GM12874 (cell line): ENCODE data around the gene MKLN1.

ENCODE experiments used
- CTCF ChIP-seq: IDR thresholded peaks from 2 replicates; pipeline ENCODE4 v1.5.1; 2011; ENCODE audit warnings: low read depth, mild to moderate bottlenecking, control low read depth, low read length, moderate library complexity; ENCODE audit not compliant: insufficient read depth

Gene MKLN1

GRCh38 chr7:131292141-131292905 is 35.4 kb upstream of the MKLN1 start:
- no peak for TF ChIP-seq CTCF

- no peak for TF ChIP-seq CTCF
Observed at GRCh38 chr7:131293018-131293417, 34.7 kb upstream of the MKLN1 start.

- TF ChIP-seq CTCF, result no peak
Observed at GRCh38 chr7:131294553-131294952, 33.1 kb upstream of the MKLN1 start.

- TF ChIP-seq CTCF, result no peak
Observed at GRCh38 chr7:131298608-131298992, 29.1 kb upstream of the MKLN1 start.

GRCh38 chr7:131299074-131299473 is 28.6 kb upstream of the MKLN1 start:
- no peak for TF ChIP-seq CTCF

GRCh38 chr7:131300078-131300477 is 27.6 kb upstream of the MKLN1 start:
- no peak for TF ChIP-seq CTCF

- no peak for TF ChIP-seq CTCF
Observed at GRCh38 chr7:131300572-131301466, 26.9 kb upstream of the MKLN1 start.
